Measurements from ENCODE around the gene PRDM11. TPM values are rescaled to one million over a fixed set of nuclear protein-coding genes. Genes with fewer than 3 reads are reported as not detected.

The PRDM11 gene
- total and polyA plus RNA-seq, 10 of the 15 experiments (the other 5 are each of a cell fraction or from before 2014, with no cell fraction given) = 0.03 to 2.4 (median 0.53) TPM

DNA sequence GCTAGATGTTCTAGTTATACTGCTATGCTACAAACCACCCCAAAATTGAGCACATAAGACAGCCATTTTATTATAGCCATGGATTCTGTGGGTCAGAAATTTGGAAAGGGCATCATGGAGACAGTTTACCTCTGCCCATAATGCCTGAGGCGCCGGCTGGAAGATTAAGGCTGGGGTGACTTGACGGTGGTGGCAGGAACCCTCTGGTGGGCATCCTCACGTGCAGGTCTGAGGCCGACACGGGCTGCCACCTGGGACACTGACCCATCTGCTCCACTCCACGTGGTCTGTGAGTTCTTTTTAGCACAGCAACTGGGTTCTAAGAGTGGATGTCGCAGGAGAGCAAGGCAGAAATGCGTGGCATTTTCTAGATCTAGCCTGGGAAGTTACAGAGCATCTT is 40.0 kb upstream of the PRDM11 start (continued):
- no peak for TF ChIP-seq HDGF (IDR thresholded peaks at IDR 0.05)

DNA sequence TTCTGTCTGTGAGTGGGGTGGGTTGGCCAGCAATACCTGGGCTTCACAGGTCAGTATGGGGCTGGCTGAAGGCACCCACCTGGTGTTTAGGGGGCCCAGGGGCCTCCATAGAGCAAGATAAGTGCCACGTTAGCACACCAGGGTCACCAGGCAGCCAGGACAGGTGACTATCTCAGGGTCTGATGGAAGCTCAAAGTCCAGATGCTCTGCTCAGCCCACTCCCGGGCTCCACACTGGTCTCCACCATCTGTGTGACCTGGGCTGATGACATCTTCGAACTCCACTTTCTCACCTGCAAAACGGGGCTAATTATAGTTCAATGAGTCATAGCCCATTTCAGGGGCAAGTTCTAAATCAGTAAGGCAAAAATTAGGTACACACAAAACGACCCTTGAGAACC is 39.4 kb upstream of the PRDM11 start:
- H3K79me2 ChIP-seq (ENCODE audit: control insufficient read depth, insufficient read depth, low read length) = no peaks in the 10 kb centered on the region
- intact Hi-C loops (cut with micrococcal nuclease; ENCODE audit: unreplicated experiment) (no loop called here), in situ Hi-C loops (cut with MboI) (loop anchor here (5.0 kb wide), 2 partner anchors 170 to 225 kb away; no protein-coding TSS in a partner anchor)
- ChIA-PET POLR2A (no interaction called here), RAD21 (ENCODE audit: unreplicated experiment) (interaction anchor here (0.9 to 5.1 kb wide), 4 partner anchors 135 to 180 kb away, joined by 3 to 105 read pairs (median 7); no protein-coding TSS in a partner anchor), CTCF (interaction anchor here (0.6 to 17.9 kb wide), 5 partner anchors 9 to 285 kb away, joined by 3 to 571 read pairs (median 5); no protein-coding TSS in a partner anchor), SMC1A (ENCODE audit: uncharacterized antibody, unreplicated experiment) (interaction anchor here (1.4 kb wide), 1 partner anchor 175 kb away, joined by 3 read pairs; no protein-coding TSS in a partner anchor)
- H3K4me2 ChIP-seq (ENCODE audit: control insufficient read depth, insufficient read depth) = no peak overlapping the region
- no peaks in the 10 kb centered on the region; a peak in 1 of 4 replicates for H3K27me3 ChIP-seq (replicated peaks in 1 of 2; ENCODE audit: control insufficient read depth in 2 of 2, insufficient read depth in 2 of 2, low read length in 1 of 2)
- no peaks in the 10 kb centered on the region for H3K36me3 ChIP-seq (ENCODE audit: control insufficient read depth in 2 of 2, insufficient read depth in 2 of 2, low read length in 1 of 2)
- WGBS (ENCODE audit: insufficient coverage, insufficient replicate concordance, low lambda C conversion rate, missing lambda C conversion rate) = 2% methylated on average over 4 of the region's 5 CpGs
- FAIRE-seq (no peak), DNase-seq (ENCODE audit: low read depth, low spot score) (no peak), ATAC-seq (no peak)
- BruUV-seq (replicated peaks) = no TSS peak
- H3K4me3 ChIP-seq = no peak overlapping the region
- H3K4me1 ChIP-seq (ENCODE audit: control insufficient read depth, insufficient read depth, low read length) = peaks cover 7% of the 10 kb centered on the region; the same call in 1 of the 2 replicates
- H2AFZ ChIP-seq (ENCODE audit: control insufficient read depth, low read depth, low read length) = no peak overlapping the region
- no peak overlapping the region for H3K9ac ChIP-seq (ENCODE audit: control insufficient read depth, insufficient read depth, low read length)
- no peak overlapping the region for H3K27ac ChIP-seq (ENCODE audit: control insufficient read depth, insufficient read depth)
- no peaks in the 10 kb centered on the region for H3K9me3 ChIP-seq (replicated peaks; ENCODE audit: control insufficient read depth, insufficient read depth, low read length)
- H4K20me1 ChIP-seq (ENCODE audit: control insufficient read depth, insufficient read depth) = 0 out of 2 replicates have a peak, but pooled peaks cover 2% of the 10 kb centered on the region
- TF ChIP-seq HDAC6 (IDR thresholded peaks at IDR 0.05; ENCODE audit: unreplicated experiment) = no peak
- no peak for TF ChIP-seq RELB (IDR thresholded peaks at IDR 0.05; ENCODE audit: low read depth)
- no peak for TF ChIP-seq USF1 (IDR thresholded peaks at IDR 0.05; ENCODE audit: borderline replicate concordance, extremely low read length, insufficient read depth, low read depth, low read length)
- no peak for TF ChIP-seq PBX3 (IDR thresholded peaks at IDR 0.05; ENCODE audit: insufficient replicate concordance, low read depth, low read length)
- TF ChIP-seq, protein P1, sequence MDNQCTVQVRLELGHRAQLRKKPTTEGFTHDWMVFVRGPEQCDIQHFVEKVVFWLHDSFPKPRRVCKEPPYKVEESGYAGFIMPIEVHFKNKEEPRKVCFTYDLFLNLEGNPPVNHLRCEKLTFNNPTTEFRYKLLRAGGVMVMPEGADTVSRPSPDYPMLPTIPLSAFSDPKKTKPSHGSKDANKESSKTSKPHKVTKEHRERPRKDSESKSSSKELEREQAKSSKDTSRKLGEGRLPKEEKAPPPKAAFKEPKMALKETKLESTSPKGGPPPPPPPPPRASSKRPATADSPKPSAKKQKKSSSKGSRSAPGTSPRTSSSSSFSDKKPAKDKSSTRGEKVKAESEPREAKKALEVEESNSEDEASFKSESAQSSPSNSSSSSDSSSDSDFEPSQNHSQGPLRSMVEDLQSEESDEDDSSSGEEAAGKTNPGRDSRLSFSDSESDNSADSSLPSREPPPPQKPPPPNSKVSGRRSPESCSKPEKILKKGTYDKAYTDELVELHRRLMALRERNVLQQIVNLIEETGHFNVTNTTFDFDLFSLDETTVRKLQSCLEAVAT (IDR thresholded peaks at IDR 0.05) = no peak
- TF ChIP-seq JUNB (IDR thresholded peaks at IDR 0.05) = no peak
- TF ChIP-seq EGR1 (IDR thresholded peaks at IDR 0.05; ENCODE audit: borderline replicate concordance in 1 of 2, low read depth in 2 of 2, low read length in 2 of 2) = no peak
- TF ChIP-seq CHD1 (IDR thresholded peaks at IDR 0.05; ENCODE audit: low read depth, low read length) = no peak
- TF ChIP-seq WRNIP1 (IDR thresholded peaks at IDR 0.05; ENCODE audit: borderline replicate concordance, low read depth, low read length) = no peak
- TF ChIP-seq SMAD5 (IDR thresholded peaks at IDR 0.05; ENCODE audit: low read depth) = no peak
- TF ChIP-seq TCF3 (IDR thresholded peaks at IDR 0.05; ENCODE audit: borderline replicate concordance, insufficient read depth, low read depth, low read length) = no peak
- TF ChIP-seq, protein P2, sequence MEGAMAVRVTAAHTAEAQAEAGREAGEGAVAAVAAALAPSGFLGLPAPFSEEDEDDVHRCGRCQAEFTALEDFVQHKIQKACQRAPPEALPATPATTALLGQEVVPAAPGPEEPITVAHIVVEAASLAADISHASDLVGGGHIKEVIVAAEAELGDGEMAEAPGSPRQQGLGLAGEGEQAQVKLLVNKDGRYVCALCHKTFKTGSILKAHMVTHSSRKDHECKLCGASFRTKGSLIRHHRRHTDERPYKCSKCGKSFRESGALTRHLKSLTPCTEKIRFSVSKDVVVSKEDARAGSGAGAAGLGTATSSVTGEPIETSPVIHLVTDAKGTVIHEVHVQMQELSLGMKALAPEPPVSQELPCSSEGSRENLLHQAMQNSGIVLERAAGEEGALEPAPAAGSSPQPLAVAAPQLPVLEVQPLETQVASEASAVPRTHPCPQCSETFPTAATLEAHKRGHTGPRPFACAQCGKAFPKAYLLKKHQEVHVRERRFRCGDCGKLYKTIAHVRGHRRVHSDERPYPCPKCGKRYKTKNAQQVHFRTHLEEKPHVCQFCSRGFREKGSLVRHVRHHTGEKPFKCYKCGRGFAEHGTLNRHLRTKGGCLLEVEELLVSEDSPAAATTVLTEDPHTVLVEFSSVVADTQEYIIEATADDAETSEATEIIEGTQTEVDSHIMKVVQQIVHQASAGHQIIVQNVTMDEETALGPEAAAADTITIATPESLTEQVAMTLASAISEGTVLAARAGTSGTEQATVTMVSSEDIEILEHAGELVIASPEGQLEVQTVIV (IDR thresholded peaks at IDR 0.05; ENCODE audit: borderline replicate concordance, partially characterized antibody) = no peak
- TF ChIP-seq RELA (IDR thresholded peaks at IDR 0.05; ENCODE audit: borderline replicate concordance, partially characterized antibody) = no peak
